ENCODE results near the gene MINDY4. TPM values are rescaled to one million over a fixed set of nuclear protein-coding genes. Genes with fewer than 3 reads are reported as not detected.
"Not testable (repeated sequence)": the region's sequence is repeated elsewhere in the genome, so short reads cannot be mapped to it uniquely, and the experiment has no call there.

MINDY4 gene
- polyA plus RNA-seq, 2 donors: 1.3 to 1.4 TPM

DNA sequence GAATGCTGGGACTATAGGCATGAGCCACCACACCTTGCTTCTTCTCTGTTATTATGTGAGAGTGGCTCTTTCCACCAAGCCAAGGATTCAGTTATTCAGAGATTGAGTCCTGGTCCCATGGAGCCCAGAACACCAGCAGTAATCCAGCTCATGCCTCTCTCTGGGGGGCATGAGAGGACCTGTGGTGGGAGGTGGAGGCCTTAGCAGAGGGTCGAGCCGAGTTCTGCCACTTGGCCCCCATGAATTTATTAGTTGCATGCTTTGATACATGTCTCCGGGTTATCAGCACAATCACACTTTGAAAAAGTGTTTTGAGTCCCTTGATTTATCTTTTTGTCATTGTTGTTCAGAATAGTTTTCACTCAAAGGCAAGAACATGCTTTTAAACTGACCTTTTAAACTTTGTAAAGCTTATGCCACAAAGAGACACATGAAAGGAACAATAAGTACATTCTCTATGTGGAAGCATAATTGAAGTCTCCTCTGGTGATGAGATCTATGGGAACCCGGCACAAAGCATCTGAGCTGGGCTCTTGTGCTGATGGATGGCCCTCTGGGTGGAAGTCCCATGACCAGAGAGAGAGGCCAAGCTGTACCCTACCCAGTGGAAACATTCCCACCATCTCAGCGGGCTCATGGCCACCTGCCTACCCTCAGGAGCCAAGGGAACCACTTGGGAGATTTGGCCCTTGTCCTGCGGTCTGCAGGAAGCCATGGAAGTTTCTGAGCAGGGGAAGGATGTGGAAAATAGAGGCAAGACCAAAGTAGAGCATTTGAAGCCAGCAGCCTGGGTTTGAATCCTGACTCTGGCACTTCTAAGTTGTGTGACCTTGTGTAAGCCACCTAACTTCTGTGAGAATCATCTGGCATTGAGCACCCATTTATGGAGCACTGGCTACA lies 53.9 kb downstream of the MINDY4 start:
- H3K27me3 ChIP-seq (ENCODE audit: control insufficient read depth in 1 of 2, insufficient read depth in 2 of 2, low read length in 2 of 2): no peaks in the 10 kb centered on the region
- no peaks in the 10 kb centered on the region for H3K4me1 ChIP-seq (ENCODE audit: control insufficient read depth in 2 of 2, insufficient read depth in 2 of 2, low read length in 1 of 2)
- no peaks in the 10 kb centered on the region for H3K9me3 ChIP-seq (ENCODE audit: control insufficient read depth in 2 of 2, insufficient read depth in 1 of 2, low read depth in 1 of 2, low read length in 1 of 2)
- H3K27ac ChIP-seq (ENCODE audit: low read depth in 2 of 2, low read length in 1 of 2): no peak overlapping the region
- no peak overlapping the region for H3K4me3 ChIP-seq (ENCODE audit: low read depth in 1 of 2, low read length in 2 of 2)
- 88 to 92% methylated on average over 6 of the region's 6 CpGs for WGBS, 2 donors
- H3K36me3 ChIP-seq (ENCODE audit: control insufficient read depth in 2 of 2, insufficient read depth in 2 of 2, low read length in 1 of 2): no peaks in the 10 kb centered on the region

DNA sequence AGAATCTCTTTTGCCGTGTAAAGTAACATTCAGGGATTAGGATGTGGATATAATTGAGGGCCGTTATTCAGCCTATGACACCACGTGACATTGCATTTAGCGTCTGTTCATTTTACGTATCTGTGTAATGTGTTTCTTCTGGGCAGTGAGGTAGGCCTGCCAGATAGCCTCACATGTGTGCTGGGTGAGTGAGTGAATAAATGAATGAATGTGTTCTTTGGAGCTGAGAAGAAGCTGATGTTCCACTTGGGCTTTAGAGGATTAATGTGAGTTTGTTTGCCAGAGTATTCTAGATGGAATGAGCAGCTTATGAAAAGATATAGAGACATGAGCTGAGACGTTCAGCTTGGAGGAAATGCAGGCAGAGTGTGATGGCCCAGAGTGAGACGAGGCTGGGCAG lies 55.0 kb downstream of the MINDY4 start:
- Histone ChIP-seq H3K27me3 (ENCODE audit: control insufficient read depth in 1 of 2, insufficient read depth in 2 of 2, low read length in 2 of 2) (no peaks in the 10 kb centered on the region), H3K27ac (ENCODE audit: low read depth in 2 of 2, low read length in 1 of 2) (no peak overlapping the region), H3K4me3 (ENCODE audit: low read depth in 1 of 2, low read length in 2 of 2) (no peak overlapping the region), H3K36me3 (ENCODE audit: control insufficient read depth in 2 of 2, insufficient read depth in 2 of 2, low read length in 1 of 2) (no peaks in the 10 kb centered on the region), H3K9me3 (ENCODE audit: control insufficient read depth in 2 of 2, insufficient read depth in 1 of 2, low read depth in 1 of 2, low read length in 1 of 2) (no peaks in the 10 kb centered on the region), H3K4me1 (ENCODE audit: control insufficient read depth in 2 of 2, insufficient read depth in 2 of 2, low read length in 1 of 2) (no peaks in the 10 kb centered on the region)
- WGBS, 2 donors: 87 to 90% methylated on average over 7 of the region's 7 CpGs

- no peaks in the 10 kb centered on the region for H3K9me3 ChIP-seq (ENCODE audit: control insufficient read depth in 2 of 2, insufficient read depth in 1 of 2, low read depth in 1 of 2, low read length in 1 of 2)
- H3K27me3 ChIP-seq (ENCODE audit: control insufficient read depth in 1 of 2, insufficient read depth in 2 of 2, low read length in 2 of 2): no peaks in the 10 kb centered on the region
- H3K4me1 ChIP-seq (ENCODE audit: control insufficient read depth in 2 of 2, insufficient read depth in 2 of 2, low read length in 1 of 2): no peaks in the 10 kb centered on the region
- H3K27ac ChIP-seq (ENCODE audit: low read depth in 2 of 2, low read length in 1 of 2): no peak overlapping the region
- no peaks in the 10 kb centered on the region for H3K36me3 ChIP-seq (ENCODE audit: control insufficient read depth in 2 of 2, insufficient read depth in 2 of 2, low read length in 1 of 2)
- 94 to 95% methylated on average over 9 of the region's 9 CpGs for WGBS, 2 donors
- no peak overlapping the region for H3K4me3 ChIP-seq (ENCODE audit: low read depth in 1 of 2, low read length in 2 of 2)
Observed at GRCh38 chr7:30828591-30828990, 57.4 kb downstream of the MINDY4 start.

GRCh38 chr7:30829471-30829870 lies 58.3 kb downstream of the MINDY4 start:
- 84% methylated on average over 2 of the region's 2 CpGs for WGBS, 2 donors
- Histone ChIP-seq H3K27me3 (ENCODE audit: control insufficient read depth in 1 of 2, insufficient read depth in 2 of 2, low read length in 2 of 2) (no peaks in the 10 kb centered on the region), H3K36me3 (ENCODE audit: control insufficient read depth in 2 of 2, insufficient read depth in 2 of 2, low read length in 1 of 2) (no peaks in the 10 kb centered on the region)

GRCh38 chr7:30831227-30831626 lies 60.0 kb downstream of the MINDY4 start:
- WGBS, 2 donors: 91 to 92% methylated on average over 2 of the region's 2 CpGs
- no peaks in the 10 kb centered on the region for H3K9me3 ChIP-seq (ENCODE audit: control insufficient read depth in 2 of 2, insufficient read depth in 1 of 2, low read depth in 1 of 2, low read length in 1 of 2)
- no peaks in the 10 kb centered on the region for H3K27me3 ChIP-seq (ENCODE audit: control insufficient read depth in 1 of 2, insufficient read depth in 2 of 2, low read length in 2 of 2)
- no peaks in the 10 kb centered on the region for H3K36me3 ChIP-seq (ENCODE audit: control insufficient read depth in 2 of 2, insufficient read depth in 2 of 2, low read length in 1 of 2)
- no peak overlapping the region for H3K27ac ChIP-seq (ENCODE audit: low read depth in 2 of 2, low read length in 1 of 2)
- H3K4me3 ChIP-seq (ENCODE audit: low read depth in 1 of 2, low read length in 2 of 2): no peak overlapping the region
- no peaks in the 10 kb centered on the region for H3K4me1 ChIP-seq (ENCODE audit: control insufficient read depth in 2 of 2, insufficient read depth in 2 of 2, low read length in 1 of 2)

More at GRCh38 chr7:30829471-30829870, 58.3 kb downstream of the MINDY4 start:
- Histone ChIP-seq H3K4me1 (ENCODE audit: control insufficient read depth in 2 of 2, insufficient read depth in 2 of 2, low read length in 1 of 2) (no peaks in the 10 kb centered on the region), H3K9me3 (ENCODE audit: control insufficient read depth in 2 of 2, insufficient read depth in 1 of 2, low read depth in 1 of 2, low read length in 1 of 2) (no peaks in the 10 kb centered on the region), H3K4me3 (ENCODE audit: low read depth in 1 of 2, low read length in 2 of 2) (no peak overlapping the region), H3K27ac (ENCODE audit: low read depth in 2 of 2, low read length in 1 of 2) (no peak overlapping the region)

DNA sequence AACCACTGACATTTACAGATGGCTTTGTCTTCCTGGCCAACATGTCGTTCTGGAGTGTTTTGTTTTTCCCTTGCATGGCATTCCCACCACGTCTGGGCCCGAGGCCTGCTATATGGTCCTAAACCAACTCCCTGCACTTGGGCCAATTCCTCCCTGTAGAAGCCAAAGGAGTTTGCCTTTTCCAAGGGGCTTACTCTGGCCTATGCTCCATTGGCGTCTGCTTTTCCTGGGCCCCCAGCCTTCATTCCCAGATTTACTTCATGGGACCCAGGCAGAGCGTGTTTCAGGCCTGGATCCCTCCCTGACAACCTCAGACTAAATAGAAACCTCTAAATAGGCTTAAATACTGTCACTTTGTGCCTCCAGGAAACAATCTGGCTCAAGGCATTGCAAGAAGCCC lies 60.7 kb downstream of the MINDY4 start:
- H3K27me3 ChIP-seq (ENCODE audit: control insufficient read depth in 1 of 2, insufficient read depth in 2 of 2, low read length in 2 of 2): no peaks in the 10 kb centered on the region
- no peaks in the 10 kb centered on the region for H3K4me1 ChIP-seq (ENCODE audit: control insufficient read depth in 2 of 2, insufficient read depth in 2 of 2, low read length in 1 of 2)
- WGBS, 2 donors: 85 to 87% methylated on average over 5 of the region's 5 CpGs
- H3K36me3 ChIP-seq (ENCODE audit: control insufficient read depth in 2 of 2, insufficient read depth in 2 of 2, low read length in 1 of 2): no peaks in the 10 kb centered on the region
- H3K27ac ChIP-seq (ENCODE audit: low read depth in 2 of 2, low read length in 1 of 2): no peak overlapping the region
- H3K9me3 ChIP-seq (ENCODE audit: control insufficient read depth in 2 of 2, insufficient read depth in 1 of 2, low read depth in 1 of 2, low read length in 1 of 2): no peaks in the 10 kb centered on the region
- no peak overlapping the region for H3K4me3 ChIP-seq (ENCODE audit: low read depth in 1 of 2, low read length in 2 of 2)

DNA sequence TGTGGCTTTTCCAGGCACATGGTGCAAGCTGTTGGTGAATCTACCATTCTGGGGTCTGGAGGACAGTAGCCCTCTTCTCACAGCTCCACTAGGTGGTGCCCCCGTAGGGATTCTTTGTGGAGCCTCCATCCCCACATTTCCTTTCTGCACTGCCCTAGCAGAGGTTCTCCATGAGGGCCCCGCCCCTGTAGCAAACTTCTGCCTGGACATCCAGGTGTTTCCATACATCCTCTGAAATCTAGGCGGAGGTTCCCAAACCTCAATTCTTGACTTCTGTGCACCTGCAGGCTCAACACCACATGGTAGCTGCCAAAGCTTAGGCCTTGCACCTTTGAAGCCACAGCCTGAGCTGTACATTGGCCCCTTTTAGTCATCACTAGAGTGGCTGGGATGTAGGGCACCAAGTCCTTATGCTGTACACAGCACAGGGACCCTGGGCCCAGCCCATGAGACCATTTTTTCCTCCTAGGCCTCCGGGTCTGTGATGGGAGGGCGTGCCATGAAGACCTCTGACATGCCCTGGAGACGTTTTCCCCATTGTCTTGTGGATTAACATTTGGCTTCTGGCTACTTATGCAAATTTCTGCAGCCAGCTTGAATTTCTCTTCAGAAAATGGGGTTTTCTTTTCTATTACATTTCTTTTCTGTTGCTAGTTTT lies 62.9 kb downstream of the MINDY4 start:
- not testable (repeated sequence) for H3K27ac ChIP-seq (ENCODE audit: low read depth in 2 of 2, low read length in 1 of 2); H3K27me3 ChIP-seq (ENCODE audit: control insufficient read depth in 1 of 2, insufficient read depth in 2 of 2, low read length in 2 of 2); H3K36me3 ChIP-seq (ENCODE audit: control insufficient read depth in 2 of 2, insufficient read depth in 2 of 2, low read length in 1 of 2); H3K9me3 ChIP-seq (ENCODE audit: control insufficient read depth in 2 of 2, insufficient read depth in 1 of 2, low read depth in 1 of 2, low read length in 1 of 2); H3K4me1 ChIP-seq (ENCODE audit: control insufficient read depth in 2 of 2, insufficient read depth in 2 of 2, low read length in 1 of 2); H3K4me3 ChIP-seq (ENCODE audit: low read depth in 1 of 2, low read length in 2 of 2)
- WGBS, 2 donors: 87 to 89% methylated on average over 6 of the region's 6 CpGs

DNA sequence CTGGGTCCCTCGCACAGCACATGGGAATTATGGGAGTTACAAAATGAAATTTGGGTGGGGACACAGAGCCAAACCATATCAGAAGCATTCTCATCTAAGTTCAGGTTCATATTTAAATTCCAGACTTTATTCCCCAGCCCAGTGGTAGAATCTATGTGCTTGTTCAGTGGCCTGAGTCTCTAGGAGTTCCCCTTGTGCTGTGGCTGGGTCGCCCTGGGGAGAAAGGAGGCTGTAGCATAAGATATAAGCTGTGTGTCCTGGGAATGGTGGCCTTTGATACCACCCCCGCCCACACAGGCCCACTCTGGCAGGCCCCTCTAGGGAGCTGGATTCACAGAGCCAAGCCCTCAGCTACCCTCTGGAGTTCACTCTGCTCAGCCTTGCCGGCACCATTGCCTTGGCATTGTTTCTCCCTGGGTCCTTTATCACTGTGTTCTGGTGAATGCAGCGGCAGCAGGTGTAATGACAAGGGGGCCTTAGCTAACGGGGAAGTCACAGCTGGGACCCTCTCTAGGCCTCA lies 64.2 kb downstream of the MINDY4 start:
- Histone ChIP-seq H3K4me1 (ENCODE audit: control insufficient read depth in 2 of 2, insufficient read depth in 2 of 2, low read length in 1 of 2) (no peaks in the 10 kb centered on the region), H3K4me3 (ENCODE audit: low read depth in 1 of 2, low read length in 2 of 2) (no peak overlapping the region), H3K27ac (ENCODE audit: low read depth in 2 of 2, low read length in 1 of 2) (no peak overlapping the region), H3K36me3 (ENCODE audit: control insufficient read depth in 2 of 2, insufficient read depth in 2 of 2, low read length in 1 of 2) (no peaks in the 10 kb centered on the region), H3K27me3 (ENCODE audit: control insufficient read depth in 1 of 2, insufficient read depth in 2 of 2, low read length in 2 of 2) (no peaks in the 10 kb centered on the region), H3K9me3 (ENCODE audit: control insufficient read depth in 2 of 2, insufficient read depth in 1 of 2, low read depth in 1 of 2, low read length in 1 of 2) (no peaks in the 10 kb centered on the region)
- whole genome bisulfite sequencing, 2 donors: 96 to 97% methylated on average over 6 of the region's 6 CpGs

- H3K4me3 ChIP-seq (ENCODE audit: low read depth in 1 of 2, low read length in 2 of 2): no peak overlapping the region
- H3K27ac ChIP-seq (ENCODE audit: low read depth in 2 of 2, low read length in 1 of 2): no peak overlapping the region
- no peaks in the 10 kb centered on the region for H3K27me3 ChIP-seq (ENCODE audit: control insufficient read depth in 1 of 2, insufficient read depth in 2 of 2, low read length in 2 of 2)
- 84 to 86% methylated on average over 7 of the region's 7 CpGs for WGBS, 2 donors
- no peaks in the 10 kb centered on the region for H3K36me3 ChIP-seq (ENCODE audit: control insufficient read depth in 2 of 2, insufficient read depth in 2 of 2, low read length in 1 of 2)
- no peaks in the 10 kb centered on the region for H3K4me1 ChIP-seq (ENCODE audit: control insufficient read depth in 2 of 2, insufficient read depth in 2 of 2, low read length in 1 of 2)
- no peaks in the 10 kb centered on the region for H3K9me3 ChIP-seq (ENCODE audit: control insufficient read depth in 2 of 2, insufficient read depth in 1 of 2, low read depth in 1 of 2, low read length in 1 of 2)
Observed at GRCh38 chr7:30836991-30837390, 65.8 kb downstream of the MINDY4 start.

Measured in esophagus (tissue), 2 donors.